HG03378 (cell line): Measurements from ENCODE around the gene PLEKHA5.

ENCODE experiments used
- ATAC-seq: cut with Tn5 transposase; IDR thresholded peaks from one replicate; pipeline ENCODE4 v1.9.1; 2021; ENCODE audit warnings: mild to moderate bottlenecking, moderate library complexity; ENCODE audit not compliant: unreplicated experiment

PLEKHA5 gene

DNA sequence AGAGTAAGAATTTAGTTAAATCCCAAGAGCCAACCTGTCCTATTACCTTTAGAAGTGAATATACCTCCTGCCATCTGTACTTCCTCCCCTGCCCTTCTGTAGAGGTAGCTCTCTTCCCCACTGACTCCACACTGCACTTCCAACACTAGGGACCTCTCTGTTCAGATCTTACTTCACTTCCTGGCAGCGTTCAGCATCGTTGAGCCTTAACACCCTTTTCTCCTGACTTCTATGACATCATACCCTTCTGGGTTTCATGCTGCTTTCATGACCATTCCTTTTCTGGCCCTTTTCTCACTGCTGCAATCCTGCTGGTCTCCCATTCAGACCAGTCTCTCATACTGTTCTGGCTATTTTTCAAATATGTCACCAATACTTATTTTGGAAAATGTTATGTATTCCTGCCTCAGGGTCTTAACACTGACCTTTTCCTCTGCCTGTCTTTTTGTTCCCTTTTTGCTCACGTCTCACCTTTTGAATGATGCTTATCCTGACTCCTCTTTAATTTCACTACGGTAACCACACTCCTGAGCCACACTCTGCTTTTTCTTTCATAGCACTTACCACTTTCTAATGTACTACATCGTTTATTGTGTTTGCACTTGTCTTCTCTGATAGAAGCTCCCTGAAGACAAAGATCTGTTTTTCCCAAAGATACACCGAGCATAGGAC is 67.6 kb downstream of the PLEKHA5 start:
- no peak for ATAC-seq

DNA sequence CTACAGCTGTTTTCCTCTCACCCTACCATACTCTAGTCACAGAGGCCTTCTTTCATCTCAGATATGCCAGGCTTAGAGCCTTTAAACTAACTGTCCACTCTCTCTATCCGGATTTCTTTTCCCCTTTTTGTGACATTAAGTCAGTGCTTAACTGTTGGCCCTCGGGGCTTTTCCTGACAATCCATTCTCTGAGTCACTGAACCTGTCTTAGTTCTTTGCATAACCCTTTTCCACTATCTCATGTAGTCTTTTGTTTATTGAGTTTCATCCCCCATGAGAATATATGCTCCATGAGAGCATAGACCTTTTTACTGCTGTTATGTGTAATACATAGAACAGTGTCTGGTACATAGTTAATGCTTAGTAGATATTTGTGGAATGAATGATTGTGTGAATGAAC is 68.7 kb downstream of the PLEKHA5 start:
- ATAC-seq = no peak

DNA sequence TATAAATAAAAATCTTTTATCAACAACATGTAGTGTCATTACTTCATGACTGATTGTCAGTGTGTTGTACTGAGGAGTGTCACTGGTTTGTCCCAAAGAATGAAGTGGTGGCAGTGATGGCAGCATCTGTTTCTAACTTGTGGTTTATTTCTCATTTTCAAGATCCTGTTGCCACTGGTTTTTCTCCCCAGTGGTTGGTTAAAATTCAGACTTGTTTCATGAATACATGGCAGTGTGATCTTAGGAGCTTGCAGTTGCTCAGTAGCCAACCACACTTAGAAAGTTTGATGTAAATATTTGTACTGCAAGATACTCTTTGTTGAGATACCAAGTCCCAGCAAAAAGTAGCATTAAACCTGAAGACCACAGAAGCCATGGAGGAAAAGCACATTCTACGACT is 69.8 kb downstream of the PLEKHA5 start:
- no peak for ATAC-seq

DNA sequence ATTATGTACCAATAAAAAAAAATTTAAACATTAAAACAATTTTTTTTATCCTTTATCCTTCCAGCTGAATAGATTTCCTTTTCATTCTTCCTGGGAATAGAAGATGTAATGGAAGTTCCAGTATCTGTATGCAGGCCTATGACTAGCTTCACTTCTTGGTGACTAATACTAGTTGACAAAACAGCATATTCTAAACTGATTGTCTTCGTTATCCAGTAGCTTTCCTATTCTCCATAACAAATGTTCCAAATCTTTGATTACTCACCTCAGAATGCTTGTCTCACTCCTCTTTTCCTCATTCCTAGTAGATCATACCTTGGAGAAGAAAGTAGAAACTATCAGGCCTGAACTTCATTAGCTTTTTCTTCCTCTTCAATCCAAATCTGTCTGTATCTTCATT is 70.7 kb downstream of the PLEKHA5 start:
- no peak for ATAC-seq

DNA sequence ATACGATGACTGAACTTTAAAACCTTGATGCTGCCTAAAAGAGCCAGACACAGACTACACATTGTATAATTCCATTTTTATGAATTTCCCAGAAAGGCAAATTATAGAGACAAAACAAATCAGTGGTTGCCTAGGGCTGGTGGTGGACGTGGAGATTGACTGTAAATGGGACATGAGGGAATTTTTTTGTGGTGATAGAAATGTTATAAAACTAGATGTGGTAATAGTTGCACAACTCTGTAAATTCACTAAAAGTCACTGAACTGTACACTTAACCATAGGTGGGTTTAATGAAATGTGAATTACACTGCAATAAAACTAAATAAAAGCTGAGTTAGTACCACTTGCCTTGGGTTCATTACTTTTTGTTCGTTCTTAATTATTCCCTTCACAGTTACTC is 72.1 kb downstream of the PLEKHA5 start:
- ATAC-seq = no peak

DNA sequence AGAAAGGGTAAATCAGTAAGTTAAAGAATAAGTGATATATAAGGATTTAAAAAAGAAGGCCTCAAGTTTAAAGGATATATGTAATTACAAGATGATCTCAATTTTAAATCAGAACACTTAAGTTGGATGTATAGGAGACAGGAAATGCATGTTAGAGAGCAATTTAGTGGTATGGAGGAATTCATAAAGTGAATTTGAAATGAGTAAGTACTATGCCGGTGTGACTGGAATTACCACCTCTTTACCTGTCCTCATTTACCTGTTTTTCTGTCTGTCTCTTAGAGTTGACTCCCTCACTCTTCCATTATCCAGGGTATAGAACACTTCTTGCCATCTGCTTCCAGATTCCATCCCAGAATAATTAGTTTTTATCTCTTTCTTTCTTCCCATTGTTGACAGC is 73.5 kb downstream of the PLEKHA5 start:
- ATAC-seq = no peak

DNA sequence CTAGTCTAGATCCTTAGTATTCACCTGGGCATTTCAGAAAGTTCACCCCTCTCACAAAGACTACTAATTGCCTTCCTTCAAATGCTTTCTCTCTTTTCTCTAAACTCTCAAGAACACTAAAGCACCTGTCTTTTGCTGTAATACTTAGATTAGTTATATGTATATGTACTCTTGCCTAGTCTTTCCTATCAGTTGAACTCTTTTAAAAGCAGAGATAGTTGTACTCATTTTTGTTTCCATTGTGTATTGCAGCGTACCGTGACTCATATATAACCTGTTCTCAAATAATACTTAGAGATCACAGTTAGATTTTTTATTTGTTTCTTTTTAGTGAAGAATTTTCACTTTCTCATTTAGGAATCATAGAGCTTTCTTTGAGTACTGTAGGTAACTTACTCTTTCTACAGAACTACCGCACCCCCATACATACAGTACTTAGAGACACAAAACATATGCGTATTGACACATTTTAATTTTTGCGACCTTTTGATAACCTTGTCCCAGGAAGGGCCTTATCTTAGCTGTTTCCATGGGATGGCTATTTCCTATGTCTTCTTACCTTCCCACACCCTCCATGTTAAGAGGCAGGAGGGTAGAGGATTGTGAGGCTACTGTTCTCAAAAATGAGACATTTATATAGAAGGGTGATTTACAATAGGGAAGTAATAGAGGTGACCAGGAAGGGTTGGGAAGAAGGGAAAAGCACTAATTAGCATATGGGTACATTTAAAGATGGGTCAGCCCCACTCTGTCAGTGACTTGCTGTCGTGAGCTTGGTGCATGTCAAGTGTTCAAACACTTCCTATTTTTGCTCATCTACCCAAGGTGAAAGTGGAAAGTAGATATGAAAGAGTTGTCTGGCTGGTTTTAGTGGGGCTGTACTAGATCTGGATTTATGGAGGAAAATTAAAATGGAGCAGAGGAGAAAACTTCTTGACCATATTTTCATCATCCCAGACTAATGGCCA is 74.3 kb downstream of the PLEKHA5 start:
- ATAC-seq = no peak

DNA sequence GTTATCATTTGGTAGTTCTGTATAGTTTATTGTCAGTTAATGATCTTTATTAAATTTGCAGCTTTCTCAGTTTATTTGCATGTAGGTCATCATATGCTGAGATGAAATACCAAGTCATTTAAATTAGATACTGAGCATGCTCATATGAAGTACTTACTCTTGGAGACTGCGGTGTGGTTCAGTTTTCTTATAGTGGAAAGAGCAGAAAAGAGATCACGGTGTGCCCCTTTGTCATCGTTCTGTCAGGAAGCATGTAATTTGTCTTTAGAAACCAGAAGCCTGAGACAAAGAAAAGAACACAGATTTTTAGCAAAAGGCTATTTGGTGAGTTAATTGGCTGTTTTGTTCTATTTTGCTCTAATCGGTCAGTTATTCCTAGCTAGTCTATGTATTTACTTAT is 75.6 kb downstream of the PLEKHA5 start:
- no peak for ATAC-seq

DNA sequence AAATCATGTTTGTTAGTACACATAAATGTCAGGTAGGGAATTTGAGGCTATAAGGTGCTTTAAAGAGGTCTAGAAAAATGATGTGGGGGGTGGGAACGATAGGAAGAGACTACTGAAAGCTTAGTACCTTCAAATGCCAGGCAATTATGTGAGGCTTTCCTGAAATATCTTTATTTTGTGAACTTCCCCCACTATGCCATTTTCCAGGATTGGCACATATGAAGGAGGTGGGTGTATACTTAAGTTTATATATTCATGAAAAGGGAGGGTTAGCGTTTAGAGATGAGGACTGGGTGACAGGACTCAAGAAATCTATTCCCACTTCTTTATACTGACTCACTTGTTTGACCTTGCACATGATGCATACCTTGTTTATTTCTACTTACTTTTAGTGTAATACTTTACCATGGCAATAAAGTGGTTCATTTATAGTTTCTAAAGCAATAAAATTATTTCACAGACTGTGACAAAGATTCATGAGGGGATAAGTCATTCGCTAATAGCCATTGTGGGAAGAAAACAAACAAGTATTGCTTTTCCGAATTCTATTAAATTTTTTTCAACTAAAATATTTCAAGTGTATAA is 77.1 kb downstream of the PLEKHA5 start:
- ATAC-seq = no peak

DNA sequence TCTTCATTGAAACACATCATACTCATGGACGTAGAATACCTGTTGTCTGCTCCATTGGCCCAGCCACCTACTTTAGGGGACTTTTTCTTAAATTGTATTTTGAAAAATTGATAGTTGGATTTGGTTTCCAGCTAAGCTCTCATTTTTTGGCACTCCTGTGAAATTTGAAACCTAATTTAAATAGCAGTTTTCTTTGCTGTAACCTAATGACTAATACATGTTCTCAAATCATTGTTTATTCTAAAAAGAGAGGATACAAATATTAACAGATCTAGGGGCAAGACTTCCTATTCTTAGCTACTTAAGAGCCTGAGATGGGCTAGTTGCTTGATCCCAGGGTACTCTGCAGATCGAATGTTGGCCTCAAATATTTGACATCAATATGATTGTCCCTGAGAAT is 78.9 kb downstream of the PLEKHA5 start:
- ATAC-seq = no peak

DNA sequence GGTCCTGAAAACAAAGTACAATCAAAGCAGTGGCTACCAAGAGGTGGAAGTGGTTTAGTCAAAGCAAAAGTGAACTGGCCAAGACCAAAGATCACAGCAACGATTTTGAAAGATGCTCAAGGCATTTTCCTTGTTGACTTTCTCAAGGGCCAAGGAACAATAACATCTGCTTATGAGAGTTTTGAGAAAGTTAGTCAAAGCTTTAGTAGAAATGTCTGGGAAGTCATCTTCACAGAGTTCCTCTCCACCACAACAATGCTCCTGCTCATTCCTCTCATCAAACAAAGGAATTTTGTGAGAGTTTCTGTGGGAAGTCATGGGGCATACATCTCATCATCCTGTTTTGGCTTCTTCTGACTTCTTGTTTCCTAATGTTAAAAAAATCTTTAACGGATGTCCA is 80.1 kb downstream of the PLEKHA5 start:
- no peak for ATAC-seq

DNA sequence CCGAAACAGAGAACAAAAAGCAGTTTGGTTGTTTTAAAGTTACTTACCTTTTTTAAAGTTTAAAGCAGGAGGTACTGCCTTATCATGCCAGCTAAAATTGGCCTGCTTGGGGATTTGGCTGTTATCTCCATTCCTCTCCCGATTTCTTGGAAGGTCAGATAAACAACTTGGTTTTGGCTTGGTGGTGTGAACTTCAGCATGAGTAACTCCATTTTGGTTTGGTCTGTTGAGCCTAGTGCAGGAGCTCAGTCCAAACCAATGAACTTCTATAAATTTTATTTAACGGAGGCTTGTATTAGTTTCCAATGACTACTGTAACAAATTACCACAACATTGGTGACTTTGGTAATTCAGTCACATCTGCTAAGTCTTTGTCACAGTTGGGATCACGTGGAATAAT is 82.3 kb downstream of the PLEKHA5 start:
- no peak for ATAC-seq

DNA sequence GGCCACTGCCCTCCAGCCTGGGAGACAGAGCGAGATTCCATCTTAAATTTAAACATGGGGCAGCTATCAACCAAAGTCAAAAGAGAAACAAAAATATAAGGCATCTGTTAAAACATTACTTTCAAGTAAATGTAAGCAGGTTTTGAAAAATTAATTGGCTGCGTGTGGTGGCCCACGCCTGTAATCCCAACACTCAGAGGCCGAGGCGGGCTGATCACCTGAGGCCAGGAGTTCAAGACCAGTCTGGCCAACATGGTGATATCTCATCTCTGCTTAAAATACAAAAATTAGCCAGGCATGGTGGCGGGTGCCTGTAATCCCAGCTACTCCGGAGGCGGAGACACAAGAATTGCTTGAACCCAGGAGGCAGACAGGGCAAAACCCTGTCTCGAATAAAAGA is 82.7 kb downstream of the PLEKHA5 start:
- no peak for ATAC-seq

DNA sequence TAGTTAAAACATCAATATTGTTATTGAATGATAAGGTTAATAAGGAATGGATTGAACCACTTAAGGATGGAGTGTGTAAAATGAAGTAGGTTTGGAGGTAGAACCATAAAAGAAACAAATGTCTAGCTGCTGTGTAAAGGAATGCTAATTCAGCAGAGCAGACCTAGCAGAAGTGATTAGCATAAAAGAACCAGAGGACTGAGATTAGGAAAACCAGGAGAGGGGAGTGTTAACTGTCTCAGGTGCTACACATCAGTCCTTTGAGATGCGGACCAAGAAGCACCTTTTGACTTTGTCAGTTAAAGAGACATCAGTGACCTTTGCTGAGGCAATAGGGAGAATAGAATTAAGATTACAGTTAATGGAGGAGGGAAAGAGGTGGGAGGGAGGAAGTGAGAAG is 84.5 kb downstream of the PLEKHA5 start:
- no peak for ATAC-seq

DNA sequence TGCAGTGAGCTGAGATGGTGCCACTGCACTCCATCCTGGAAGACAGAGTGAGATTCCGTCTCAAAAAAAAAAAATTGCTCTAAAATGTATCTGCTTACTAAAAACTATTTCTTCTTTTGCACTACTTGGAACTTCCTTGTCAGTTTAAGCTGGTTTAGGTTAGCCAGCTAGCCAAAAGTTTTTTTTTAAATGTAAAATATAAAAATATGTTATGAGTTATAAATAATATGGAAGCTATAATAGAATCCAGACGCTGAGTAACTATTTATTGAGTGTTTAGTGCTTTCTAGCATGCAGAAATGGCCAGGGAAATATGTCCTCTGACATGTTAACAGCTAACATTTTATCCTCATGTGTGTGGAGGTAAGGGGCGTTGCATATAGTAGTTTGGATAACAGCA is 85.6 kb downstream of the PLEKHA5 start:
- ATAC-seq = no peak

DNA sequence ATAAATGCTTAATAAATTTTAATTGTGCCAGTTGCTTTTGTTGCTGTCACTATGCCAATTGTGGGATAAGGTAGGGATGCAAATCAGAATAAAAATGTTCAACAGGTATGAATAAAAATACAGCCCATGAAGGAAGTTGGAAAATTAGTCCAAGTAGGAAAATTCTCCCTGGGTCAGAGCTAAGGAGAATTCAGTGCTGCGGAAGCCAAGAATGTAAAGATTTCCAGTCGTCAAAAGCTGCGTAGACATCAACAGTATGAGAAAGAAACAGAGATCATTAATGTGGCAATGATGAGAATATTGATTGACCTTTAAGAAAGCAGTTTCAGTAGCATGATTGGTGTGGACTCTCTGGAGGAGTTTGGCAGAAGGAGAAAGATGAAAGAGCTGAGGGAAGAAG is 87.9 kb downstream of the PLEKHA5 start:
- ATAC-seq = no peak

DNA sequence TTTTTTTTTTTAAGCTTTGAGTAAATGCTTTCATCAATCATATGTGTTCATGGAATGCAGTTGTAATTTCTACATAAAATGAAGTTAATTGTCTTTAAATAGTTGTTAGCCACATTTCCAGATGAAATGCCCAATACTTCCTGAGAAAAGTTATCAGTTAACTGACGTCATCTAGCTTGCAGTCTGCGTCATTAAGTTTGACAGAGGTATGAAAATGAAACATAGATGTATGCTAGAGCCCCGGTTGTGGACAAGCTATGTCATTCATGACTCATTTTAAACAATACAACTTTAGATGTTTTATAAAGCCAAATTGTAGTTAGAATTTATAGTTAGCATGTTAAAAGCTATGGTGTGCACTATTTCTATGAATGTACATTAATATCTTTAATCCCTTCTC is 90.7 kb downstream of the PLEKHA5 start:
- no peak for ATAC-seq

DNA sequence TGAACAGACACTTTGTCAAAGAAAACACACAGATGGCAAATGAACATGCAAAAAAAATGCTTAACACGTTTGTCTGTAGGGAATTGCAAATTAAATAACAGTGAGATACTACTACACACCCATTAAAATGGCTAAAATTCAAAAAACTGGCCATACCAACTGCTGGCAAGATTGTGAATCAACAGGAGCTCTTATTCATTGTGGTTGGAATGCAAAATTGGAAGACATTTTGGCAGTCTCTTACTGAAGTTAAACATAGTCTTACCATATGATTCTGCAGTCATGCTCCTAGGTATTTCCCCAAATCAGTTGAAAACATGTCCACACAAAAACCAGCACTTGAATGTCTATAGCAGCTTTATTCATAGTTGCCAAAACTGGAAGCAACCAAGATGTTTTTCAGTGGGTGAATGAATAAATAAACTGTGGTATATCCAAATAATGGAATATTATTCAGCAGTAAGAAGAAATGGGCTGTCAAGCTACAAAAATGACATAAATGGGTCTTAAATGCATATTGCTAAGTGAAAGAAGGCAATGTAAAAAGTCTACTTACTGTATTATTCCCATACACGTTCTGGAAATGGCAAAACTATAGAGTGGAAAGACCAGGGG is 91.4 kb downstream of the PLEKHA5 start:
- ATAC-seq = no peak

DNA sequence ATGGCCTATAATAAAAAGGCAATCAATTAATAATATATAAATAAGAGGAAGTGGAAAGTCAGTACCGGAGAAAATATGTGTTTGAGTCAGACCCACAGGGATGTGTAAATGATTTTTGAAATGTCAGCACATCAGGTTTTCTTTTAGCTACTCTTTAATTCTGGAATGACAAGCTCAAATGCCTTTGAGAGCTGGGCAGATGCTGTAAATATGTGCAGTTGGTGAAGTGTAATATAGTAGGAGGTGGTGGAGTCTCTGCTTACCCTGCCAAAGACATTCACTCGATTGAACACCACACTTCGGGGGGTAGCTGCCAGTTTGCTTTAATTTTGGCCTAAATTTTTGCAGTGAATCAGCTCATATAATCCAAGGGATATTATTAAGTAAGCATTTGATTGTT is 93.0 kb downstream of the PLEKHA5 start:
- ATAC-seq = no peak

DNA sequence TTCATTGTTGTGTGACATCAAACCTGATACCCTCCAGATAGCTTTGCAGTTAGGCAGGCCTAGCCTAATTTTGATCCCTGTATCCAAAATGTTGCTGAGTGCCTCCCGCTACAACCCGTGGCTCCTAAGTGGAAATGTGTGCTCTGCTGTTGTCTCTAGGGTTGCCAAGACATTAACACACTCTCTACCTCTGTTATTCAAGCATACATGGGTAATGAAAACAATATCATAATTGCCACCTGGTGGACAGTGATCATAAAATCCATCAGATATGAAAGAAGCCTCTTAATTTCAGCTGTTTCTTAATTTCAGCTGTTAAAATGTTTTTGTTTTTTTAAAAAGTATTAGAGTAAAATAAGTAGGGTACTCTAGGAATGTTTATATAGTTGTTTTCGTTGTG is 93.5 kb downstream of the PLEKHA5 start:
- ATAC-seq = no peak

DNA sequence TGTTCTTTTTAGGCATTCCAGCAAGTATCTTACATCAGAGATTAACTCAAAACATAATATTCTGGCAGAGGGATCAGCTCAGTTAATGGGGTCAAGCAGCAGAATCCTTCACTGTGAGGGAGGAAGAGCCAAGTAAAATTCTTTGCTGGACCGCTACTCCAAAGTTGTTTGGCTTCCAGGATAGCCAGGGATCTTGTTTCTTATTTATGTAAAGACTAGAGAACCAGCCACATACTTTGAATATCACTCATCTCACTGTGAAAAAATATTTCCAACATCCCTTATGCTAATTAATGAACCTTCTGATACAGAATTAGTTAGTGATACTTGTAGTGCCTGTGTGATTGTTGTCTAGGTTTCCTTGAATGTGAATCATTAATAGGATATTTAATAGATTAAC is 94.2 kb downstream of the PLEKHA5 start:
- no peak for ATAC-seq

DNA sequence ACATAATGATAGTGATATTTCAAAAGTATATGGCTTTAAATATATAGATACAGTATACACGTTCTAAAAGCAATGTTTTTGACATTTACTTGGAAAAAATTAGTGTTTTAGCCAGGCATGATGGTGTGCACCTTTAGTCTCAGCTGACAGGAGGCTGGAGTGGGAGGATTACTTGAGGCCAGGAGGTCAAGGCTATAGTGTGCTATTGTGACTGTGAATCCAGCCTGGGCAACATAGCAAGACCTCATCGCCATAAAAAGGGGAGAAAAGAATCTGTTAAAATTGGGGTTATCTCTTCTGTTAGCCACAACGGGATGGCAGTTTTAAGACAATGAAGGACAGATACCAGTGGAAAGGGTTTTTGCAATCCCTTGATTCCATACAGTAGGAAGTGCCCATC is 95.2 kb downstream of the PLEKHA5 start:
- ATAC-seq = no peak
